ENCODE results near the gene CTNNA1.

- TF ChIP-seq CTCF (conservative IDR thresholded peaks at IDR 0.05; ENCODE audit: low read length) (no peak), EZH2phosphoT487 (IDR thresholded peaks at IDR 0.05; ENCODE audit: borderline replicate concordance) (no peak)
Observed at GRCh38 chr5:138732466-138732865, 20.8 kb upstream of the CTNNA1 start.
